ENCODE results near the gene ATF7IP.

ATF7IP gene

DNA sequence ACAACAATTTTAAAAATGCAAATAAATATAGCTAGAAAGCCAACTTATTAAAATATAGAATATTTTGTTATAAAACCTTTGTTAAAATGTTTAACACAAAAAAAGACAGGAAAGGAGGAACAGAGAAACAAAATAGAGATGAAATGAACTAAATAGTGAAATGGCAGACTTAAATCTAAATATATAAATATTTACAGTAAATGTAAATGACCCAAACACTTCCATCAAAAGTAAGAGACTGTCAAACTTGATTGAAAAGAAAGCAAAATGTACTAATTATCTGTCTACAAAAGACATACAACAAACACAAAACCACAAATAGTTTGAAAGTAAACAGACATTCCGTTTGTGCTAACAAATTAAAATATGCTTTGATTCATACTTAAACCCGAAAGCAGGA, 160.5 kb downstream of the ATF7IP start:
- DNase-seq (no peak), ATAC-seq (no peak)
- Mint-ChIP-seq H3K27me3 (peaks cover 2% of the 10 kb centered on the region), H3K4me3 (no peak overlapping the region), H3K9me3 (peaks cover 36% of the 10 kb centered on the region), H3K36me3 (ENCODE audit: low read depth) (peaks cover 6% of the 10 kb centered on the region), H3K4me1 (no peaks in the 10 kb centered on the region), H3K27ac (no peak overlapping the region)

DNA sequence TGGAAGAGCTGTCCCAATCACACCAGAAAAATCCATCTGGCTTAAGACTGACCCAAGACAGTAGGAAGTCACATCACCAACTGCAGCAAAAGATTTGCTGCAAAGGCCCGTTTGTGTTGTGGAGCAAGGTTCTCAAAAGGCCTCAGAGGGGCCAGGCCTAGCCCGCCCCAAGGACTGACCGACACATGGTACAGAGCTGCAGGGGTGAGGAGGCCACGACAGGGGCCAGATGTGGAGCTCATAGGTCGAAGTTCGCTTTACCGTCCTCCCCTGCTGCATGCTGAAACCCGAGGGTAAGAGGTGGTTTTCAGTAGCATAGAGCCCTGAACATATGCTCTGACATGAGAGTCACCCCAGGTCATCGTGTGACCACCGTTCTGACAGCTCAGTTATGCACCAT, 166.7 kb downstream of the ATF7IP start:
- Mint-ChIP-seq H3K27ac (no peak overlapping the region), H3K9me3 (no peaks in the 10 kb centered on the region), H3K4me3 (no peak overlapping the region), H3K27me3 (no peaks in the 10 kb centered on the region), H3K4me1 (no peaks in the 10 kb centered on the region), H3K36me3 (ENCODE audit: low read depth) (no peaks in the 10 kb centered on the region)
- DNase-seq, result no peak
- no peak for ATAC-seq

DNA sequence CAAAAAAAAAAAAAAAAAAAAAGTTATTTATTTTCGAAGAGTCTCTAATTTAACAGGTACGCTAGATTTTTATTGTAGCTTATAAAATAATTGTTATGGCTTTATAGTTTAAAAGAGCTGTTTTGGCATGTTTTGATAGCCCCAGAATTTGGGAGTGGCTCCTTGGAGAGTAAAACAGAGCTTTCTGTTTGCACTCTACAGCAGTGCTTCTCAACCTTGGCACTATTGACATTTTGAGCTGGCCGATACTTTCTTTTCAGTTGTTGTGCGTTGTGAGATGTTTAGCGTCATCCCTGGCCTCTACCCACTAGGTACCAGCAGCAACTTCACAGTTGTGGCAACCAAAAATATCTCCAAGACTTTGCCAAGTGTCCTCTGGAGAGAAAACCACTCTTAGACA, 171.6 kb downstream of the ATF7IP start:
- H3K27me3 Mint-ChIP-seq, result peaks cover 1% of the 10 kb centered on the region
- no peak for DNase-seq
- no peak overlapping the region for H3K4me3 Mint-ChIP-seq
- no peak for ATAC-seq
- no peaks in the 10 kb centered on the region for H3K36me3 Mint-ChIP-seq (ENCODE audit: low read depth)
- H3K27ac Mint-ChIP-seq, result no peak overlapping the region
- no peaks in the 10 kb centered on the region for H3K9me3 Mint-ChIP-seq
- no peaks in the 10 kb centered on the region for H3K4me1 Mint-ChIP-seq

DNA sequence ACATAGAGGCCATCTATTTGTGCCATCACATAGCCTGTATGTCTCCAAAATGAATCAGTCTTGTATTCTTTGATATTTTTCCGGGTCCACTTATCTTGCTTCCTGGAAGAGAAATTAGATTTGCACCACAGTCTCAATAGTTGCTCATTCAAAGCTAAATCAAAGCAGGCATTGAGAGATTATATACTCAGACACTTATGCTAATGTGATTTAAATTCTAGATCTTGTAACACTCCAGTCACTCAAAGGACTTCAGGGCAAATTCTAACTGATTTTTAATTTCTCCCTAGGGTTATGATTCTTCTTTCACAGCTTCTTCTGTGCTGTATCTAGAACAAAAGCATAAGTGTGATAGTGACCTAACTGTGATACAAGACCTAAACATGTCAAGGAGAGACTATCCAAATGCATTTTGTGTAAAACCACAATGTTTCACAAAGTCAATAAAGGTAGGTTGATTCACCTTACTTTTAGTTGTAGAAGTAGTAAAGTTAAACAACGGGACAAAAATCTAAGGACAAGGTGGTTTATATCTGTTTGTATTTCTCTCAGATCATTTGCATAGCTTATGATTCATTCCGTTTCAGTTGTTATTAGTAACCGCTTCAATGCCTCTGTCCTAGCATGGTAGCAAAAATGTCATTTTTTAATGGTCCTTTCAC, 175.4 kb downstream of the ATF7IP start:
- Mint-ChIP-seq H3K27ac (no peak overlapping the region), H3K27me3 (peaks cover 1% of the 10 kb centered on the region), H3K36me3 (ENCODE audit: low read depth) (no peaks in the 10 kb centered on the region), H3K4me3 (no peak overlapping the region), H3K9me3 (no peaks in the 10 kb centered on the region), H3K4me1 (no peaks in the 10 kb centered on the region)
- ATAC-seq (no peak), DNase-seq (no peak)

DNA sequence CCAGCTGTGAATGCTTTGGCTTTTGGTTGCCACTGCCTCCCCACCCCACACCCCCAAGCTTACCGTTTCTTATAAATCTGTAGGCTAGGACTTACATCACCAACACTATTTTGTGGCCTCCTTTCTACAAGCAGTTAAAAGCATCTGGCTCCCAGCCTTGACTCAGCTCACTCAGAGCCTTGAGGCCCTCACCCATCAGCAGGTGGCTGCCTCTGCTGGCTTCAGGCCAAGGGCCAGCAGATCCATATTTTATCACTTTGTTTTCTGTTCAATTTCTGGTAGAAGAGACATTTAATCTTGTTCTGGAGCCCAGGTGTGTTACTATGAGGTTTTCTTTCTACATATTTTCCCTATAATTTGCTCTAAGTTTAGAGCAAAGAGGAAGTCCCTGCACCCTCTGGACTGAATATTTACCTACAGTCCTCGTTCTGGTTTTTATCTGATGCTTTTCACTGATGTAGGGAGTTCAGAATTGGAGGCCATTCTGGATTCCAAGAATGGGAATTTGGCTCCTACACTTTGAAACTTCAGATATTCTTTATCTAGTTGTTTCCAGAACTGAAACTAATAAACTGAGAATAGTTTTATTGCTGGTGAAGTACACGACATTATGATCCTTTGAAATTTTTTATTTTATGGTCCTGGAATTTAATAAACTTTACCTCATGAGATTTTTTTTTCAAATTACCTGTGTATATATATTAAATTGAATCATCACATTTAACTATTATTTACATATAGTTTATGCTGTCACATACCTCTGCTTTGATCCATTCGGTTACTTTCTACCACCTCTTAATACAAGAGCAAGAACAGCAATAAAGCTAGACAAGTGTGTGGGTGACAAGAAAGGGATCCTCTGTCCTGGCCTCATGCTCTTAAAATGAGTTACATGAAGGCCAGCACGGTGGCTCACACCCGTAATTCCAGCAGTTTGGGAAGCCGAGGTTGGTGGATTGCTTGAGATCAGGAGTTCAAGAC, 180.0 kb downstream of the ATF7IP start:
- ATAC-seq, result no peak
- H3K9me3 Mint-ChIP-seq, result no peaks in the 10 kb centered on the region
- no peaks in the 10 kb centered on the region for H3K4me1 Mint-ChIP-seq
- no peak overlapping the region for H3K27ac Mint-ChIP-seq
- no peaks in the 10 kb centered on the region for H3K36me3 Mint-ChIP-seq (ENCODE audit: low read depth)
- H3K4me3 Mint-ChIP-seq, result no peak overlapping the region
- H3K27me3 Mint-ChIP-seq, result peaks cover 3% of the 10 kb centered on the region
- DNase-seq, result no peak

DNA sequence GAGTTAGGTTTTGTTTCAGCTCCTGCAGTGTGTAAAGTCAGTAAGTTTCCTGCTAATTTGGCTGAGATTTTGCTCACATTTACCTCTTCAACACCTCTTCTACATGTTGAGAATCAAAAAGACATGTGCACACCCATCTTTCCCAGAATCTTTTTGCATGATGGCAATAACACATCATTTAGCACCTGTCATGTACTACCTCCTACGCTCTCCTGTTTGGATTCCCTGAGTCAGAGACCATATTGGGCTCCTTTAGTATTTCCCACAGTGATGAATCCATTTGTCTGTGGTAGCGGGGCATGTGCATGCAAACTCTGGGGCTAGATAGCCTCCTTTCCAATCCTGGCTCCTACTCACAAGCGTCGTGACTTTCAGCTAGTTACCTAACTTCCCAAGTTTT, 182.1 kb downstream of the ATF7IP start:
- Mint-ChIP-seq H3K27ac (no peak overlapping the region), H3K27me3 (peaks cover 5% of the 10 kb centered on the region), H3K36me3 (ENCODE audit: low read depth) (no peaks in the 10 kb centered on the region), H3K9me3 (no peaks in the 10 kb centered on the region), H3K4me3 (no peak overlapping the region), H3K4me1 (no peaks in the 10 kb centered on the region)
- ATAC-seq, result no peak
- no peak for DNase-seq

DNA sequence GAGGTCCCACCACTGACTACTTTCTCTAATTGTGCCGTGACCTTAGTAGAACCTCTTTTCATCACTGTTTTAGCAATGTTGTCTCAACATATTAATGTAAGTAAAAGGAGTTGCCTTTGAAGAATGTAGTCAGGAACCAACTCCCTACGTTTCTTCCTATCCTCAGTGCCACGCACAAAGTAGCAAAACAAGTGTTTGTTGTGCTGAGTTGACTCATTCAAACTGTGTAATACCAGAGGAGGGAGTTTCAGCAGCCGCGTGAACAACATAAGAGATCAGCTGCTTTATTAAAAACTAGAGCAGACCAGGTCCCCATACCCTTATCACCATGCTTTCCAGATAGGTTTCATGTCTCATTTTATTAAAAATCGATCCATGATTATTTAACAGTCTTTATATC, 183.1 kb downstream of the ATF7IP start:
- Mint-ChIP-seq H3K36me3 (ENCODE audit: low read depth) (no peaks in the 10 kb centered on the region), H3K27me3 (peaks cover 5% of the 10 kb centered on the region), H3K9me3 (no peaks in the 10 kb centered on the region), H3K4me3 (no peak overlapping the region), H3K4me1 (no peaks in the 10 kb centered on the region), H3K27ac (no peak overlapping the region)
- no peak for DNase-seq
- no peak for ATAC-seq

Data from activated naive CD8-positive, alpha-beta T cell treated with anti-CD3 and anti-CD28 coated beads, Interleukin-2, amount 50 U/mL, for 24 hours (primary cell).